ENCODE data around the gene EML1.

- no peak for TF ChIP-seq CTCF (IDR thresholded peaks at IDR 0.05; ENCODE audit: low read depth, low read length)
- no peak for TF ChIP-seq POLR2A (IDR thresholded peaks at IDR 0.05; ENCODE audit: extremely low read depth, insufficient read length)
These were observed 114.8 kb downstream of the EML1 start for GRCh38 chr14:99907761-99908652.

All from NB4 (cell line).